ENCODE data around the gene ACBD7. TPM values are rescaled to one million over a fixed set of nuclear protein-coding genes. Genes with fewer than 3 reads are reported as not detected.

The ACBD7 gene
- total RNA-seq, 6 donors from 2014 or later: 0.46 to 2.4 (median 0.83) TPM; not detected in 2

GRCh38 chr10:15096661-15097010, 8.1 kb upstream of the ACBD7 start:
- TF ChIP-seq POLR2AphosphoS5 (IDR thresholded peaks at IDR 0.05): no peak
- H3K27me3 ChIP-seq: no peaks in the 10 kb centered on the region
- H3K9me3 ChIP-seq: no peaks in the 10 kb centered on the region
- peak overlapping the region; percentile 93 to 98 (median 96) for H3K27ac ChIP-seq
- peaks cover 13 to 34% (median 23%) of the 10 kb centered on the region in 4 donors for H3K4me1 ChIP-seq
- no peak for DNase-seq
- peak; percentile 5 to 32 for ATAC-seq (ENCODE audit: low FRiP score in 2 of 2)
- peaks cover 0 to 9% (median 0%) of the 10 kb centered on the region in 4 donors for H3K36me3 ChIP-seq
- WGBS, 2 donors: 1% methylated on average over 11 of the region's 11 CpGs
- H3K4me3 ChIP-seq: peak overlapping the region; percentile 63 to 98 (median 88)

GRCh38 chr10:15092855-15093408, 4.4 kb upstream of the ACBD7 start:
- DNase-seq (peak in 1 of 2 donors; percentile 22), ATAC-seq (ENCODE audit: low FRiP score in 2 of 2) (no peak)
- TF ChIP-seq EP300 (IDR thresholded peaks at IDR 0.05) (no peak), POLR2AphosphoS5 (IDR thresholded peaks at IDR 0.05) (no peak), CTCF (IDR thresholded peaks at IDR 0.05) (no peak), POLR2A (IDR thresholded peaks at IDR 0.05) (no peak)
- no peaks in the 10 kb centered on the region for H3K27me3 ChIP-seq
- no peaks in the 10 kb centered on the region for H3K9me3 ChIP-seq
- peaks cover 6 to 23% (median 14%) of the 10 kb centered on the region in 4 donors for H3K4me1 ChIP-seq
- H3K36me3 ChIP-seq: no peaks in the 10 kb centered on the region
- 86 to 92% methylated on average over 15 to 16 of the region's 16 CpGs for WGBS, 2 donors
- H3K27ac ChIP-seq: no peak overlapping the region
- no peak overlapping the region for H3K4me3 ChIP-seq

DNA sequence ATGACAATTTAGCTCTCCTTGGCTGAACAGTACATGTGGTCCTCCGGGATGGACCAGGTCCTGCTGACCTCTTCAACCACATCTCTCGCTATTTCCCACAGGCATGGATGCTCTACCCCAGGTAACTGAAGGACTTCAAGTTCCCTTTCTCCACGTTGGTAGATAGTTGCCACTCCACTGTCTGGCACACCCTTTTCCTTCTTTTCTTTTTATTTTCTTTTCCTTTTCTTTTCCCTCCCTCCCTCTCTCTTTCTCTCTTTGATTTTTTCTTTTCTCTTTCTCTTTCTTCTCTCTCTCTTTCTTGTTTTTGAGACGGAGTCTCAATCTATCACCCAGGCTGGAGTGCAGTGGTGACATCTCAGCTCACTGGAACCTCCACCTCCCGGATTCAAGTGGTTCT, 2.8 kb upstream of the ACBD7 start:
- Histone ChIP-seq H3K36me3 (no peaks in the 10 kb centered on the region), H3K27me3 (no peaks in the 10 kb centered on the region), H3K9me3 (no peaks in the 10 kb centered on the region), H3K4me1 (peaks cover 6 to 17% (median 11%) of the 10 kb centered on the region in 4 donors), H3K4me3 (no peak overlapping the region), H3K27ac (no peak overlapping the region)
- ATAC-seq (ENCODE audit: low FRiP score in 2 of 2) (no peak), DNase-seq (no peak)
- WGBS, 2 donors: 82 to 83% methylated on average over 5 of the region's 5 CpGs
- TF ChIP-seq CTCF (IDR thresholded peaks at IDR 0.05) (no peak), POLR2A (IDR thresholded peaks at IDR 0.05) (no peak), POLR2AphosphoS5 (IDR thresholded peaks at IDR 0.05) (no peak)

DNA sequence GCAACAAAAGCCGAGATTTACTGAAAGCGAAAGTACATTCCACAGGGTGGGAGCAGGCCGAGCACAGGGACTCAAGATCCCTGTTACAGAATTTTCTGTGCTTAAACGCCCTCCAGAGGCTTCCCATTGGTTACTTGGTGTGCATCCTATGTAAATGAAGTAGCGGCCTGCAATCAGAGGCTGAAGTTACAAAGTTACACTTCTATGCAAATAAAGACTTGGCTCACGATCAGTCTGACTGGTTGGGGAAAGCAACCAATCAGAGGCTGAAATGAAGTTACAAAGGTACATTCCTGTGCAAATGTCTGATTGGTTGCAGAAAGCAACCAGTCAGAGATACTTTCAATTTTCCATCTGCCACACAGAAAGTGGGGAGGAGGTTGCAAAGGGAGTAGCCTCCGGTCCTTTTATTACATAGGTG, 4.1 kb downstream of the ACBD7 start:
- Histone ChIP-seq H3K4me3 (peak overlapping the region in 3 of 4 donors; percentile 34 to 46 (median 45)), H3K27me3 (no peaks in the 10 kb centered on the region), H3K27ac (peak overlapping the region; percentile 1 to 66 (median 18)), H3K4me1 (peaks cover 8 to 18% (median 11%) of the 10 kb centered on the region in 4 donors), H3K9me3 (no peaks in the 10 kb centered on the region), H3K36me3 (no peaks in the 10 kb centered on the region)
- peak in 1 of 2 donors; percentile 49 for DNase-seq
- WGBS, 2 donors: 17 to 18% methylated on average over 7 of the region's 7 CpGs
- TF ChIP-seq CTCF (IDR thresholded peaks at IDR 0.05) (peak in 2 of 6 experiments; percentile 1 to 18), POLR2A (IDR thresholded peaks at IDR 0.05) (no peak)
- ATAC-seq (ENCODE audit: low FRiP score in 2 of 2): peak; percentile 68 to 80

- no peaks in the 10 kb centered on the region for H3K27me3 ChIP-seq
- WGBS, 2 donors: 76 to 78% methylated on average over 18 of the region's 18 CpGs
- TF ChIP-seq CTCF (IDR thresholded peaks at IDR 0.05) (peak in 1 of 6 experiments; percentile 4), EP300 (IDR thresholded peaks at IDR 0.05) (no peak)
- H3K36me3 ChIP-seq: no peaks in the 10 kb centered on the region
- H3K27ac ChIP-seq: peak overlapping the region; percentile 1 to 66 (median 18)
- ATAC-seq (ENCODE audit: low FRiP score in 2 of 2) (no peak), DNase-seq (no peak)
- peak overlapping the region in 3 of 4 donors; percentile 34 to 46 (median 45) for H3K4me3 ChIP-seq
- H3K4me1 ChIP-seq: peaks cover 7 to 15% (median 11%) of the 10 kb centered on the region in 4 donors
- no peaks in the 10 kb centered on the region for H3K9me3 ChIP-seq
Measured at GRCh38 chr10:15083674-15084501, 4.7 kb downstream of the ACBD7 start.
